ENCODE data around the gene SMIM21. TPM values are rescaled to one million over a fixed set of nuclear protein-coding genes. Genes with fewer than 3 reads are reported as not detected.

The SMIM21 gene
- total RNA-seq, 1 donor from 2014 or later, result not detected

- Mint-ChIP-seq H3K27ac (no peak overlapping the region), H3K4me1 (peaks cover 17% of the 10 kb centered on the region), H3K36me3 (no peaks in the 10 kb centered on the region), H3K27me3 (ENCODE audit: low read depth) (peaks cover 20% of the 10 kb centered on the region), H3K9me3 (no peaks in the 10 kb centered on the region), H3K4me3 (no peak overlapping the region)
- TF ChIP-seq CTCF (IDR thresholded peaks at IDR 0.05; ENCODE audit: unreplicated experiment), result no peak
- DNase-seq (ENCODE audit: low spot score in 2 of 2, unreplicated experiment in 2 of 2), result no peak
These were observed 18.7 kb downstream of the SMIM21 start for GRCh38 chr18:75408554-75409506.

- Mint-ChIP-seq H3K27ac (no peak overlapping the region), H3K36me3 (no peaks in the 10 kb centered on the region), H3K27me3 (ENCODE audit: low read depth) (peaks cover 21% of the 10 kb centered on the region), H3K4me3 (peak overlapping the region; percentile 26), H3K9me3 (no peaks in the 10 kb centered on the region), H3K4me1 (peaks cover 17% of the 10 kb centered on the region)
- no peak for DNase-seq (ENCODE audit: low spot score in 2 of 2, unreplicated experiment in 2 of 2)
- TF ChIP-seq CTCF (IDR thresholded peaks at IDR 0.05; ENCODE audit: unreplicated experiment), result no peak
These were observed 19.8 kb downstream of the SMIM21 start for GRCh38 chr18:75407468-75408437.

- no peaks in the 10 kb centered on the region for H3K36me3 Mint-ChIP-seq
- TF ChIP-seq CTCF (IDR thresholded peaks at IDR 0.05; ENCODE audit: unreplicated experiment), result no peak
- peaks cover 27% of the 10 kb centered on the region for H3K27me3 Mint-ChIP-seq (ENCODE audit: low read depth)
- H3K4me3 Mint-ChIP-seq, result peak overlapping the region; percentile 5
- peaks cover 17% of the 10 kb centered on the region for H3K4me1 Mint-ChIP-seq
- no peak for DNase-seq (ENCODE audit: low spot score in 2 of 2, unreplicated experiment in 2 of 2)
- H3K9me3 Mint-ChIP-seq, result no peaks in the 10 kb centered on the region
- no peak overlapping the region for H3K27ac Mint-ChIP-seq
These were observed 20.7 kb downstream of the SMIM21 start for GRCh38 chr18:75406491-75407445.

- Mint-ChIP-seq H3K4me3 (no peak overlapping the region), H3K4me1 (peaks cover 17% of the 10 kb centered on the region), H3K27me3 (ENCODE audit: low read depth) (peaks cover 33% of the 10 kb centered on the region), H3K27ac (no peak overlapping the region), H3K36me3 (no peaks in the 10 kb centered on the region), H3K9me3 (no peaks in the 10 kb centered on the region)
- DNase-seq (ENCODE audit: low spot score in 2 of 2, unreplicated experiment in 2 of 2), result no peak
- no peak for TF ChIP-seq CTCF (IDR thresholded peaks at IDR 0.05; ENCODE audit: unreplicated experiment)
These were observed 22.2 kb downstream of the SMIM21 start for GRCh38 chr18:75405351-75405750.

- no peak for TF ChIP-seq CTCF (IDR thresholded peaks at IDR 0.05; ENCODE audit: unreplicated experiment)
- H3K27ac Mint-ChIP-seq, result no peak overlapping the region
- H3K9me3 Mint-ChIP-seq, result no peaks in the 10 kb centered on the region
- DNase-seq (ENCODE audit: low spot score in 2 of 2, unreplicated experiment in 2 of 2), result no peak
- H3K4me1 Mint-ChIP-seq, result no peaks in the 10 kb centered on the region
- H3K4me3 Mint-ChIP-seq, result no peak overlapping the region
- no peaks in the 10 kb centered on the region for H3K36me3 Mint-ChIP-seq
- peaks cover 54% of the 10 kb centered on the region for H3K27me3 Mint-ChIP-seq (ENCODE audit: low read depth)
These were observed 27.1 kb downstream of the SMIM21 start for GRCh38 chr18:75400366-75400765.
